HEK293 (cell line): Measurements from ENCODE around the gene AVPR1B.

Source experiments
- EGR2 ChIP-seq: fragments of 450-650 bp; formaldehyde crosslinking; IDR thresholded peaks from 2 replicates; pipeline ENCODE4 v1.5.1; 2016; ENCODE audit warnings: low read depth, missing biosample characterization, missing genetic modification characterization
- FEZF1 ChIP-seq: fragments of 450-650 bp; formaldehyde crosslinking; IDR thresholded peaks from 2 replicates; pipeline ENCODE4 v1.5.1; 2016; ENCODE audit warnings: missing biosample characterization, missing genetic modification characterization
- GFI1B ChIP-seq: fragments of 450-650 bp; formaldehyde crosslinking; IDR thresholded peaks from 2 replicates; pipeline ENCODE4 v1.5.1; 2016; ENCODE audit warnings: missing biosample characterization, missing genetic modification characterization
- GLIS2 ChIP-seq: fragments of 450-650 bp; formaldehyde crosslinking; IDR thresholded peaks from 2 replicates; pipeline ENCODE4 v1.5.1; 2016; ENCODE audit warnings: missing biosample characterization, missing genetic modification characterization
- PRDM4 ChIP-seq: fragments of 450-650 bp; formaldehyde crosslinking; IDR thresholded peaks from 2 replicates; pipeline ENCODE4 v1.5.1; 2017; ENCODE audit warnings: missing biosample characterization, missing genetic modification characterization
- REPIN1 ChIP-seq: fragments of 450-650 bp; formaldehyde crosslinking; IDR thresholded peaks from 2 replicates; pipeline ENCODE4 v1.5.1; 2017; ENCODE audit warnings: missing biosample characterization, missing genetic modification characterization, low read depth
- SCRT2 ChIP-seq: fragments of 450-650 bp; formaldehyde crosslinking; IDR thresholded peaks from 2 replicates; pipeline ENCODE4 v1.5.1; 2016; ENCODE audit warnings: missing biosample characterization, missing genetic modification characterization
- SP7 ChIP-seq: fragments of 450-650 bp; formaldehyde crosslinking; IDR thresholded peaks from 2 replicates; pipeline ENCODE4 v1.5.1; 2016; ENCODE audit warnings: missing biosample characterization, missing genetic modification characterization
- ZBTB20 ChIP-seq: fragments of 450-650 bp; formaldehyde crosslinking; IDR thresholded peaks from 2 replicates; pipeline ENCODE4 v1.5.1; 2016; ENCODE audit warnings: missing biosample characterization, missing genetic modification characterization
- ZIC2 ChIP-seq: fragments of 450-650 bp; formaldehyde crosslinking; IDR thresholded peaks from 2 replicates; pipeline ENCODE4 v1.5.1; 2016; ENCODE audit warnings: missing biosample characterization, missing genetic modification characterization
- ZNF292 ChIP-seq: fragments of 450-650 bp; formaldehyde crosslinking; IDR thresholded peaks from 2 replicates; pipeline ENCODE4 v1.5.1; 2016; ENCODE audit warnings: low read depth, missing biosample characterization, missing genetic modification characterization, borderline replicate concordance
- ZNF311 ChIP-seq: fragments of 450-650 bp; formaldehyde crosslinking; IDR thresholded peaks from 2 replicates; pipeline ENCODE4 v1.5.1; 2017; ENCODE audit warnings: missing biosample characterization, missing genetic modification characterization, borderline replicate concordance
- ZNF335 ChIP-seq: fragments of 450-650 bp; formaldehyde crosslinking; conservative IDR thresholded peaks from 2 replicates; pipeline ENCODE4 v1.5.1; 2016; ENCODE audit warnings: missing biosample characterization, missing genetic modification characterization
- ZNF341 ChIP-seq: fragments of 450-650 bp; formaldehyde crosslinking; IDR thresholded peaks from 2 replicates; pipeline ENCODE4; 2016; ENCODE audit warnings: low read depth, missing biosample characterization, missing genetic modification characterization
- ZNF398 ChIP-seq: fragments of 450-650 bp; formaldehyde crosslinking; IDR thresholded peaks from 2 replicates; pipeline ENCODE4 v1.5.1; 2017; ENCODE audit warnings: missing biosample characterization, missing genetic modification characterization
- ZNF747 ChIP-seq: fragments of 450-650 bp; formaldehyde crosslinking; IDR thresholded peaks from 2 replicates; pipeline ENCODE4 v1.5.1; 2016; ENCODE audit warnings: missing biosample characterization, missing genetic modification characterization
- ZSCAN5A ChIP-seq: fragments of 450-650 bp; formaldehyde crosslinking; IDR thresholded peaks from 2 replicates; pipeline ENCODE4 v1.5.1; 2016; ENCODE audit warnings: missing biosample characterization, missing genetic modification characterization
- TF ChIP-seq, protein P1 (sequence below): fragments of 450-650 bp; formaldehyde crosslinking; IDR thresholded peaks from 2 replicates; pipeline ENCODE4 v1.5.1; 2016; ENCODE audit warnings: missing biosample characterization, missing genetic modification characterization
- TF ChIP-seq, protein P2 (sequence below): fragments of 450-650 bp; formaldehyde crosslinking; IDR thresholded peaks from 2 replicates; pipeline ENCODE4 v1.5.1; 2016; ENCODE audit warnings: missing biosample characterization, missing genetic modification characterization
- TF ChIP-seq, protein P3 (sequence below): fragments of 450-650 bp; formaldehyde crosslinking; IDR thresholded peaks from 2 replicates; pipeline ENCODE4 v1.5.1; 2016; ENCODE audit warnings: missing biosample characterization, missing genetic modification characterization
- TF ChIP-seq, protein P4 (sequence below): fragments of 450-650 bp; formaldehyde crosslinking; IDR thresholded peaks from 2 replicates; pipeline ENCODE4 v1.5.1; 2016; ENCODE audit warnings: missing biosample characterization, missing genetic modification characterization, low read depth
- TF ChIP-seq, protein P5 (sequence below): fragments of 450-650 bp; formaldehyde crosslinking; optimal IDR thresholded peaks from 2 replicates; pipeline ENCODE3; 2016; ENCODE audit warnings: missing biosample characterization, mild to moderate bottlenecking, missing genetic modification characterization

Gene AVPR1B

DNA sequence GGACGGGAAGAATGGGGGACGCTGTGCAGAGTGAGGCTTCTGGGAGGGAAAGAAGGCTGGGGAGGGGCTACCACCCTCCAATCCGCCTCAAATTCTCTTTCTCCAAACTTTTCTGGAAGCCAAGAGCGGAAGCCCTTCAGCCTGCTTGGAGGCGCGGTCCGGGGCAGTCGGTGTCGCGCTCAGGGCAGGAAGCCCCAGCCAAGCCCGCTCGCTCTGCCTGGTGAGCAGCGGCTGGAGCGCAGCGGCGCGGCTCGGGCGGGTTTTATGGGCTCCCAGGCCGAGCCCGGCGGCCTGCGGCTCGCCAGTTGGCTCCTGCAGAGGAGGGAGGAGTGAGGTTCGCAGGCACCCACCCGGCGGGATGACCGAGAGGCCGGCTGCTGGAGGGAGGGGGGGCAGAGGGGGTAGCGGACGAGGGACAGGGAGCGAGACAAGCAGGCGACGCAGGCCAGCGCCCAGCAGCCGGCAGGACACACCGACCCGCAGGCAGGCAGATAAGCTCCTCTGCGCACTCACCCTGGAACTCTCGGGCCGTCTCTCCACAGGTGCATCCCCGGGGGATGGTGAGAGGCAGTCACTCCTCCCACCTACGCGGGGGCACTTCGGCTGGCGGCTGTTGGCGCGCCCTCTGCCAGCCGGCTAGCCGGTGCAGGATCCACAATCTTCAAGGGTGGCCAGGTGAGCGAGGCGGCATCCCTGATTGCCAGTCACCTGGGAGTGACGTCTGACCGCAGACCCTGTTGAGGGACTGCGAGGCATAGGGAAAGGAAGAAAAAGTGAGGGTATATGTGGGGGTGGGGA is at the start of gene AVPR1B (continued):
- TF ChIP-seq, protein P1, sequence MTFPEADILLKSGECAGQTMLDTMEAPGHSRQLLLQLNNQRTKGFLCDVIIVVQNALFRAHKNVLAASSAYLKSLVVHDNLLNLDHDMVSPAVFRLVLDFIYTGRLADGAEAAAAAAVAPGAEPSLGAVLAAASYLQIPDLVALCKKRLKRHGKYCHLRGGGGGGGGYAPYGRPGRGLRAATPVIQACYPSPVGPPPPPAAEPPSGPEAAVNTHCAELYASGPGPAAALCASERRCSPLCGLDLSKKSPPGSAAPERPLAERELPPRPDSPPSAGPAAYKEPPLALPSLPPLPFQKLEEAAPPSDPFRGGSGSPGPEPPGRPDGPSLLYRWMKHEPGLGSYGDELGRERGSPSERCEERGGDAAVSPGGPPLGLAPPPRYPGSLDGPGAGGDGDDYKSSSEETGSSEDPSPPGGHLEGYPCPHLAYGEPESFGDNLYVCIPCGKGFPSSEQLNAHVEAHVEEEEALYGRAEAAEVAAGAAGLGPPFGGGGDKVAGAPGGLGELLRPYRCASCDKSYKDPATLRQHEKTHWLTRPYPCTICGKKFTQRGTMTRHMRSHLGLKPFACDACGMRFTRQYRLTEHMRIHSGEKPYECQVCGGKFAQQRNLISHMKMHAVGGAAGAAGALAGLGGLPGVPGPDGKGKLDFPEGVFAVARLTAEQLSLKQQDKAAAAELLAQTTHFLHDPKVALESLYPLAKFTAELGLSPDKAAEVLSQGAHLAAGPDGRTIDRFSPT, result peak; percentile 80
- TF ChIP-seq ZNF311 (tag by site-specific recombination) (no peak), ZBTB20 (peak; percentile 57; the same call in 1 of the 2 replicates), EGR2 (tag by site-specific recombination) (peak; percentile 78), SCRT2 (tag by site-specific recombination) (peak; percentile 99), GFI1B (0 out of 2 replicates have a peak, but pooled peaks have one; percentile 3), REPIN1 (tag by site-specific recombination) (no peak), GLIS2 (tag by site-specific recombination) (peak; percentile 93), ZNF341 (tag by site-specific recombination) (peak; percentile 99), ZSCAN5A (tag by site-specific recombination) (no peak), ZNF335 (tag by site-specific recombination) (peak; percentile 98), ZNF398 (tag by site-specific recombination) (peak; percentile 92), FEZF1 (no peak), PRDM4 (tag by site-specific recombination) (no peak), ZIC2 (tag by site-specific recombination) (peak; percentile 98), SP7 (tag by site-specific recombination) (peak; percentile 73; the same call in 1 of the 2 replicates), ZNF292 (no peak), ZNF747 (tag by site-specific recombination) (no peak)
- TF ChIP-seq, protein P2, sequence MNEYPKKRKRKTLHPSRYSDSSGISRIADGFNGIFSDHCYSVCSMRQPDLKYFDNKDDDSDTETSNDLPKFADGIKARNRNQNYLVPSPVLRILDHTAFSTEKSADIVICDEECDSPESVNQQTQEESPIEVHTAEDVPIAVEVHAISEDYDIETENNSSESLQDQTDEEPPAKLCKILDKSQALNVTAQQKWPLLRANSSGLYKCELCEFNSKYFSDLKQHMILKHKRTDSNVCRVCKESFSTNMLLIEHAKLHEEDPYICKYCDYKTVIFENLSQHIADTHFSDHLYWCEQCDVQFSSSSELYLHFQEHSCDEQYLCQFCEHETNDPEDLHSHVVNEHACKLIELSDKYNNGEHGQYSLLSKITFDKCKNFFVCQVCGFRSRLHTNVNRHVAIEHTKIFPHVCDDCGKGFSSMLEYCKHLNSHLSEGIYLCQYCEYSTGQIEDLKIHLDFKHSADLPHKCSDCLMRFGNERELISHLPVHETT (tag by site-specific recombination), result 0 out of 2 replicates have a peak, but pooled peaks have one; percentile 23
- TF ChIP-seq, protein P3, sequence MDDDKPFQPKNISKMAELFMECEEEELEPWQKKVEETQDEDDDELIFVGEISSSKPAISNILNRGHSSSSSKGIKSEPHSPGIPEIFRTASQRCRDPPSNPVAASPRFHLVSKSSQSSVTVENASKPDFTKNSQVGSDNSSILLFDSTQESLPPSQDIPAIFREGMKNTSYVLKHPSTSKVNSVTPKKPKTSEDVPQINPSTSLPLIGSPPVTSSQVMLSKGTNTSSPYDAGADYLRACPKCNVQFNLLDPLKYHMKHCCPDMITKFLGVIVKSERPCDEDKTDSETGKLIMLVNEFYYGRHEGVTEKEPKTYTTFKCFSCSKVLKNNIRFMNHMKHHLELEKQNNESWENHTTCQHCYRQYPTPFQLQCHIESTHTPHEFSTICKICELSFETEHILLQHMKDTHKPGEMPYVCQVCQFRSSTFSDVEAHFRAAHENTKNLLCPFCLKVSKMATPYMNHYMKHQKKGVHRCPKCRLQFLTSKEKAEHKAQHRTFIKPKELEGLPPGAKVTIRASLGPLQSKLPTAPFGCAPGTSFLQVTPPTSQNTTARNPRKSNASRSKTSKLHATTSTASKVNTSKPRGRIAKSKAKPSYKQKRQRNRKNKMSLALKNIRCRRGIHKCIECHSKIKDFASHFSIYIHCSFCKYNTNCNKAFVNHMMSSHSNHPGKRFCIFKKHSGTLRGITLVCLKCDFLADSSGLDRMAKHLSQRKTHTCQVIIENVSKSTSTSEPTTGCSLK (tag by site-specific recombination), result no peak
- TF ChIP-seq, protein P4, sequence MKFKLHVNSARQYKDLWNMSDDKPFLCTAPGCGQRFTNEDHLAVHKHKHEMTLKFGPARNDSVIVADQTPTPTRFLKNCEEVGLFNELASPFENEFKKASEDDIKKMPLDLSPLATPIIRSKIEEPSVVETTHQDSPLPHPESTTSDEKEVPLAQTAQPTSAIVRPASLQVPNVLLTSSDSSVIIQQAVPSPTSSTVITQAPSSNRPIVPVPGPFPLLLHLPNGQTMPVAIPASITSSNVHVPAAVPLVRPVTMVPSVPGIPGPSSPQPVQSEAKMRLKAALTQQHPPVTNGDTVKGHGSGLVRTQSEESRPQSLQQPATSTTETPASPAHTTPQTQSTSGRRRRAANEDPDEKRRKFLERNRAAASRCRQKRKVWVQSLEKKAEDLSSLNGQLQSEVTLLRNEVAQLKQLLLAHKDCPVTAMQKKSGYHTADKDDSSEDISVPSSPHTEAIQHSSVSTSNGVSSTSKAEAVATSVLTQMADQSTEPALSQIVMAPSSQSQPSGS (tag by site-specific recombination), result no peak
- TF ChIP-seq, protein P5, sequence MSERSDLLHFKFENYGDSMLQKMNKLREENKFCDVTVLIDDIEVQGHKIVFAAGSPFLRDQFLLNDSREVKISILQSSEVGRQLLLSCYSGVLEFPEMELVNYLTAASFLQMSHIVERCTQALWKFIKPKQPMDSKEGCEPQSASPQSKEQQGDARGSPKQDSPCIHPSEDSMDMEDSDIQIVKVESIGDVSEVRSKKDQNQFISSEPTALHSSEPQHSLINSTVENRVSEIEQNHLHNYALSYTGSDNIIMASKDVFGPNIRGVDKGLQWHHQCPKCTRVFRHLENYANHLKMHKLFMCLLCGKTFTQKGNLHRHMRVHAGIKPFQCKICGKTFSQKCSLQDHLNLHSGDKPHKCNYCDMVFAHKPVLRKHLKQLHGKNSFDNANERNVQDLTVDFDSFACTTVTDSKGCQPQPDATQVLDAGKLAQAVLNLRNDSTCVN (tag by site-specific recombination), result peak; percentile 87
